Activated CD4-positive, alpha-beta T cell treated with anti-CD3 and anti-CD28 coated beads for 24 hours (primary cell): ENCODE results near the gene CRYBG2.

ENCODE experiments used
- DNase-seq, 2 donors: peaks; one replicate each; pipeline ENCODE4 v3.0.0-alpha.2; 2020; ENCODE audit warnings: low read depth in 2 of 2

The CRYBG2 gene

GRCh38 chr1:26281091-26281958, 72.6 kb downstream of the CRYBG2 start:
- DNase-seq = no peak

DNA sequence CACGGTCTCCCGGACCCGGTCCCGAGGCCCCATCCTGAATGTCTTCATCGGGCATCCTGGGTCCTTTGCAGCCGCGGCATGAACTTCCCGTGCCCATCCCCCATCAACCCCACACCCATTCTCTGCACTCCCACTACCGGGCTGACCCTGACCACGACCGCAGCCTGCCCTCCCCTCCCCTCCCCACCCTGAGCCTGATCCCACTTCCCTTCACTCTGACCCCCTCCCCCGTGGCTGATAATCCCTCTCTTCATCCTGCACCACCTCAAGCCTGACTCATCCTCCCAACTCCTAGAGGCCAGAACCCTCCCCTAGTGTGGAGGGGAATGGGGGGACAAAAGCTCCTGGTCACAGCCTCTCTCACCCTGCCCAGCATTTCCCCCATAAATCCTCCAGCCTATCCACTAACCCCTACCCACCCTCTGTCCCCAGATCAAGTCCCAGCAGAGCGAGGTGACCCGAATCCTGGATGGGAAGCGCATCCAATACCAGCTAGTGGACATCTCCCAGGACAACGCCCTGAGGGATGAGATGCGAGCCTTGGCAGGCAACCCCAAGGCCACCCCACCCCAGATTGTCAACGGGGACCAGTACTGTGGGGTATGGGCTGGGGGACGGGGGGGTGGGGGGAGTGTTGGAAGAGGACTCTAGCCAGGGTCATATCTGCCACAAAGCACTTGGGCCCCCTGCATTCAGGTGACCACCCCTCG, 73.4 kb downstream of the CRYBG2 start:
- DNase-seq = no peak

DNA sequence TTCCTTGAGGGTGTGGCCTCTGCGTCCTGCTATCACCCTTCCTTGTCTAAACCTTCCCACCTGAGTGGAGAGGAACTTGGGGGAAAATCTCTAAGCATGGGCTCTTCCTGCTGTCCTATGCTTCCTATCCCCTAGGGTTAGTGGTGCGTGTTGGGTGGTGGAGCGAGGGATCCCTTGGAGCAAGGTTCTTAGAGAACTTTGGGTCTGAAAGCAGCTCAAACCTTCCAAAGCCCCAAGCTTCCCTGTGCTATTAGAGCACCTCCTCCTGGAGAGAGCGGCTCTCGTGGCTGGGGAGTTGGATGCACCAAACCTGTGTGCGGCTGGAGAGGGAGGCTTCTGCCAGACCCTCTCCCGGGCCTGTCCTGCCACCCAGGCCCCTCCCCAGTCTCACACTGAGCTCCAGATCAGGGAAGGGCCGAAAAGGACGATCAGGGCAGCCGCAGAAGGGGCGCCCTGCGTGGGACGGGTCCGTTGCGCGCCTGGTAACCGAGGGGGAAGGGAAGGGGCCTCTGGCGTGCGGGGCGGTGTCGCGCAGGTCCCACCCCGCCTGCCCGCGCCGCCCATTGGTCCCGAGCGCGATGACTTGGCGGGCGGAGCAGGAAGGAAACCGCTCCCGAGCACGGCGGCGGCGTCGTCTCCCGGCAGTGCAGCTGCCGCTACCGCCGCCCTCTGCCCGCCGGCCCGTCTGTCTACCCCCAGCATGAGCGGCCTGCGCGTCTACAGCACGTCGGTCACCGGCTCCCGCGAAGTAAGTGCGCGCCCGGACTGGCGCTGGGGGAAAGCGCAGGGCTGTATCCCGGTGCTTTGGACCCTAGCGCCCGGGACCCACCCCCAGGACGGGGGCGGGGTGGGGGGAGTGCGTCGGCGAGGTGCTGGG, 74.2 kb downstream of the CRYBG2 start, which contains the start of gene SH3BGRL3:
Gene SH3BGRL3 (plus strand): TSS at position 631 of the 877 bp plus-strand sequence. CDS start 70 bp downstream, at position 701.
- DNase-seq = peak; percentile 76 to 81

- no peak for DNase-seq
Measured at GRCh38 chr1:26278724-26279455, 75.0 kb downstream of the CRYBG2 start.

DNA sequence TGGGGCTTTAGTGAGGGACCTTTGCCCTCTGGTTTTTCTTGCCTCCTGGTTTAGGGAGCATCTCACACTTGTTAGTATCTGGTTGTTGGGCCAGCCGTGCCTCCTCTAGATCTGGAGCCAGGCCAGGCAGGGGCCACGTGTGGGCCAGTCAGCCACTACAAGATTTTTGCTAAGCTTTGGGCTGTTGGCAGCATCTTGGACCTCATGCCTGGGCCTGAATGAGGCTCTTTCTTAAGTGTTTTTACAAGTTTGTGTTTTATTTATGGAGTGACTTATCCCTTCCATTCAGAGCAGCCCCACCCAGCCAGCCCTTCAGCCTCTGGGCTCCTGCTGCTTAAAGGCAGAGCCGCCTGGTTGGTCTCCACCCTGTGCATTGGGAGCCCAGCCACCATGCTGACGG, 75.6 kb downstream of the CRYBG2 start:
- no peak for DNase-seq

DNA sequence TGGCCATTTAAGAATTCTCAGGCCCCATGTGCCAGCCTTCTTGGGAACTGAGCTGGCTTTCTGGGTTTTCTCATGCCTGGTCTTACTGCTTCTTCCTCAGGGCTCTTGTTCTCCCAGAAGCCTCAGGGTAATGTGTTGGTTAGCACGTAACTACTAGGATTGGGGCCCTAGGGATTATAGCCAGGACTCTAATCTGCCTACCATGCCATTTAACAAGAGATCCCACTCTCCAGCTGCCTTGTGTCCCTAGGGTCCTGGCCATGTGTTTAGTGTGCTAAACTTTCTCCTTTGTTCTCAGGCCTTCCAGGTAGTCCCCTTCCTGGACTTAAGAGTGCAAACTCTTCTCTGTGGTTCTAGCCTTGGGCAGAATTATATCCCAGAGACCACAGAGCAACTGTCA, 76.2 kb downstream of the CRYBG2 start:
- DNase-seq = no peak

DNA sequence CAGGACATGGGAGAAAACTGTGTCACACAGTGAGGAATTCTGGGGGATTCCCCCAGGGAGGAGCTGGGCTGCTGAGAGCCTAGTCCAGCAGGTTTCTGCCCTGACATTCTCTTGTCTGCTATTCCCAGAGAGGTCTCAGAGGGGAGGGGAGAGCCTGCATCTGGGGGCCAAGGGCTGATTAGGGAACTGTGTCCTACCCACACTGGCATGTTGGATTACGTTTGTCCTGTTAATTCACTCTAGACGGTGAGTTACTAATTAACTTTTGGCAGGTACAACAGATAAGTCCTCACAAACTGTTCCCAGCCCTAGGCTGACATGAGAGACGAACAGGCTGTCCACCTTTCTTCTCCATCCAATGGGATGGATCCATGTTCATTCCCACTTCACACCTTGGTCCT, 76.7 kb downstream of the CRYBG2 start:
- no peak for DNase-seq

DNA sequence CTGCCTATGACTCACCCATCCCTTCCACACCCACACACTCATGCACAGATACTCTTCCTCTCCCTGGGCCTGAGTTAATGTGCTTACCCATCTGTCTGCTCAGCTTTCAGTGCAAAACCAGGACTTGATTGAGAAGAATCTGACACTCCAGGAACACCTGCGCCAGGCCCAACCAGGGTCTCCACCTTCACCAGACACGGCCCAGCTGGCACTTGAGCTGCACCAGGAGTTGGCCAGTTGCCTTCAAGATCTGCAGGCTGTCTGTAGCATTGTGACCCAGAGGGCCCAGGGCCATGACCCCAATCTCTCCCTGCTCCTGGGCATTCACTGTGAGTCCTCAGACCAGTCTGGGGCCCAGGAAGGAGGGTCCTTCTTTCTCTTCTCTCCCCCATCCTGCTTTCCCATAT, 77.5 kb downstream of the CRYBG2 start:
- DNase-seq = no peak

DNA sequence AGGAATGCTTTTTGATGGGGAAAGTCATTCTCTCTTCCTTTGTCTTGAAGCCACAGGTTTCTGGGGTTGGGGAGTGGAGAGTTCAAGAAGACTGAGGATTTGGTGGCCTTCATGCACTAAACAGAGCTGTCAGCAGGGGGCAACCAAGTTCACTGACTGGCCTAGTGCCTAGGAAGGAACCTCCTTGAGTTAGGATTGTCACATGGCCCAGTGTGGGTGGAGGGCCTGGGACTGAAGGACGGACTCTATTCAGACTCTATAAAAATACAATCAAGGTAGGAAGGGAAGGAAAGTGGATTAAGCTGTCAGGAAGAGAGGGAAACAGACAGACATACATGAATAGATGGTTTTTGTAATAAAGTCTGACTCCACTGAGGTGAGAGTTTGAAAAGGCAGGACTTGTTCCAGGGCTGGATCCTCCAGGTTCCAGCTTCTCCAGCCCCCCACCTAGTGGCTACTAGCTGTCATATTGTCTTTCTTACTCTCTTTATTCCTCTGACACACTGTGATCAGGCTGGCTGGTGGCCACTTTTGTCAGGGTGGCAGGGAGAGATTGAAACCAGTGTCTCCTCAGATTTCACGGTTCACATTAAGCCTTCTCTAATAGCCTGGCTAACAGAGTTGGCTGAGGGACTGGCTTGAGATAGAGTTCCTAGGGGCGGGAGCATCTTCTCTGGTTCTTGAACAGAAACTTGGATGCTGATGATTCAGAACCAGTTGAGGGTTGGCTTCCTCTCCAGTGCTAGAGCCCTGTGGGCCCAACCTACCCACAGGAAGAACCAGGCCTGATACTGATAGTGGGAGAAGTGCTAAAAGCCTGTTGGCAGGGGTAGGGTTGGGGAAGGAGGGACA, 78.1 kb downstream of the CRYBG2 start:
- peak; percentile 79 to 80 for DNase-seq

GRCh38 chr1:26274801-26275425, 79.0 kb downstream of the CRYBG2 start:
- no peak for DNase-seq
